ENCODE data around the gene THAP8.
"Not testable (repeated sequence)": the region's sequence is repeated elsewhere in the genome, so short reads cannot be mapped to it uniquely, and the experiment has no call there.

DNA sequence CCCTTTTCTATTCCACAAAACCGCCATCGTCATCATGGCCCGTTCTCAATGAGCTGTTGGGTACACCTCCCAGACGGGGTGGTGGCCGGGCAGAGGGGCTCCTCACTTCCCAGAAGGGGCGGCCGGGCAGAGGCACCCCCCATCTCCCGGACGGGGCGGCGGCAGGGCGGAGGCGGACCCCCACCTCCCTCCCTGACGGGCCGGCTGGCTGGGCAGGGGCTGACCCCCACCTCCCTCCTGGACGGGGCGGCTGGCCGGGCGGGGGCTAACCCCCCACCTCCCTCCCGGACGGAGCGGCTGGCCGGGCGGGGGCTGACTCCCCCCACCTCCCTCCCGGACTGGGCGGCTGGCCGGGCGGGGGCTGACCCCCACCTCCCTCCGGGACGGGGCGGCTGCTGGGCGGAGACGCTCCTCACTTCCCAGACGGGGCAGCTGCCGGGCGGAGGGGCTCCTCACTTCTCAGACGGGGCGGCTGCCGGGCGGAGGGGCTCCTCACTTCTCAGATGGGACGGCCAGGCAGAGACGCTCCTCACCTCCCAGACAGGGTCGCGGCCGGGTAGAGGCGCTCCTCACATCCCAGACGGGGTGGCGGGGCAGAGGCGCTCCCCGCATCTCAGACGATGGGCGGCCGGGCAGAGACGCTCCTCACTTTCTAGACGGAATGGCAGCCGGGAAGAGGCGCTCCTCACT is 14.9 kb upstream of the THAP8 start:
- not testable (repeated sequence) for TF ChIP-seq CTCF (IDR thresholded peaks at IDR 0.05); NR3C1 (IDR thresholded peaks at IDR 0.05); EP300 (IDR thresholded peaks at IDR 0.05); RAD21 (conservative IDR thresholded peaks at IDR 0.05 in 1 of 2, IDR thresholded peaks at IDR 0.05 in 1 of 2); JUN (IDR thresholded peaks at IDR 0.05)
- TF ChIP-seq, protein P1, sequence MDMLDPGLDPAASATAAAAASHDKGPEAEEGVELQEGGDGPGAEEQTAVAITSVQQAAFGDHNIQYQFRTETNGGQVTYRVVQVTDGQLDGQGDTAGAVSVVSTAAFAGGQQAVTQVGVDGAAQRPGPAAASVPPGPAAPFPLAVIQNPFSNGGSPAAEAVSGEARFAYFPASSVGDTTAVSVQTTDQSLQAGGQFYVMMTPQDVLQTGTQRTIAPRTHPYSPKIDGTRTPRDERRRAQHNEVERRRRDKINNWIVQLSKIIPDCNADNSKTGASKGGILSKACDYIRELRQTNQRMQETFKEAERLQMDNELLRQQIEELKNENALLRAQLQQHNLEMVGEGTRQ (IDR thresholded peaks at IDR 0.05), result not testable (repeated sequence)

Data from A549 (cell line).